H1 (cell line): ENCODE results near the gene KANSL1. TPM values are rescaled to one million over a fixed set of nuclear protein-coding genes. Genes with fewer than 3 reads are reported as not detected.

Source experiments
- BACH1 ChIP-seq: IDR thresholded peaks from 2 replicates; pipeline ENCODE4 v1.6.1; 2012; ENCODE audit warnings: low read length, improper control_type of control experiment
- CBX8 ChIP-seq: fragments of 300-800, 300-1000 bp; sonication (generic); IDR thresholded peaks from 2 replicates; pipeline ENCODE4 v1.7.1; 2016; ENCODE audit warnings: low read depth, low read length, borderline replicate concordance
- EZH2 ChIP-seq: fragments of 200-600 bp; sonication (generic); IDR thresholded peaks from 2 replicates; pipeline ENCODE4 v1.7.1; 2012; ENCODE audit warnings: low read depth, mild to moderate bottlenecking, moderate library complexity, low read length, inconsistent platforms; ENCODE audit not compliant: severe bottlenecking
- ZNF274 ChIP-seq: IDR thresholded peaks from 2 replicates; pipeline ENCODE4 v1.7.0; 2012; ENCODE audit warnings: low read length, borderline replicate concordance; ENCODE audit errors: extremely low read depth
- polyA plus RNA-seq, 7 experiments: library from polyadenylated mRNA; depleted of rRNA in 3 of 7; stranded (reverse) in 5 of 7; unstranded in 2 of 7; fragments of >200 nt in 5 of 7; fragments of 200-250 nt in 2 of 7; gene quantifications; 1 replicate in 5 of 7; 2 replicates in 1 of 7; 4 replicates in 1 of 7; pipeline versions ENCODE4 v1.2.1 to v1.2.3, GENCODE V29; 2011 to 2013; ENCODE audit warnings: missing spikeins in 2 of 7, mixed read lengths in 2 of 7
- total RNA-seq: library from RNA; stranded (reverse); fragmentation: NEBNext Ultra II Directional; extraction: Animal tissue kit (Norgen Biotek cat#: 25700); gene quantifications from 2 replicates; pipeline ENCODE4 v1.2.1, GENCODE V29; 2021
- TF ChIP-seq, protein P1 (sequence below): fragments of 300-600 bp; sonication (generic); IDR thresholded peaks from 2 replicates; pipeline ENCODE4 v1.7.1; 2012; ENCODE audit warnings: low read length, moderate library complexity, mild to moderate bottlenecking, inconsistent platforms; ENCODE audit not compliant: insufficient replicate concordance

Gene KANSL1
- total and polyA plus RNA-seq, 2 of the 8 experiments (the other 6 are each of a cell fraction or from before 2014, with no cell fraction given), result 34.0 to 128 TPM

DNA sequence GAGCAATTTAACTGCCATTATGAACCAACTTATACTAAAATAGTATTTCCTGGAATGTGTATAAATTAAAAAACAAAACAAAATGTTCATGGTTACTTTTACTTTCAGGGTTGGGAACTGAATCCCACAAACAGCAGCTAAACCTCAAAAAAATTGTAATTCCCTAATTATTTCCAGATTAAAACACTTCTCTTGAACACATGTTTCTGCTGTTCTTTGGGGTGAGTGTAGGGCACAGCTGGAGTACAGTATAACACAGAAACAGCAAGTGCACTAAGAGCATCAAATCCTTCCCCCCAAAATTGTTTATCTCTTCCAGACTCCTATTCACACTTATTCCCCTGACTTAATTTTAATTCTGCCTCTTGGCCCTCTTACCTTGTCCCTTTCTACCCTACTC lies 56.4 kb downstream of the KANSL1 start (continued):
- TF ChIP-seq, protein P1, sequence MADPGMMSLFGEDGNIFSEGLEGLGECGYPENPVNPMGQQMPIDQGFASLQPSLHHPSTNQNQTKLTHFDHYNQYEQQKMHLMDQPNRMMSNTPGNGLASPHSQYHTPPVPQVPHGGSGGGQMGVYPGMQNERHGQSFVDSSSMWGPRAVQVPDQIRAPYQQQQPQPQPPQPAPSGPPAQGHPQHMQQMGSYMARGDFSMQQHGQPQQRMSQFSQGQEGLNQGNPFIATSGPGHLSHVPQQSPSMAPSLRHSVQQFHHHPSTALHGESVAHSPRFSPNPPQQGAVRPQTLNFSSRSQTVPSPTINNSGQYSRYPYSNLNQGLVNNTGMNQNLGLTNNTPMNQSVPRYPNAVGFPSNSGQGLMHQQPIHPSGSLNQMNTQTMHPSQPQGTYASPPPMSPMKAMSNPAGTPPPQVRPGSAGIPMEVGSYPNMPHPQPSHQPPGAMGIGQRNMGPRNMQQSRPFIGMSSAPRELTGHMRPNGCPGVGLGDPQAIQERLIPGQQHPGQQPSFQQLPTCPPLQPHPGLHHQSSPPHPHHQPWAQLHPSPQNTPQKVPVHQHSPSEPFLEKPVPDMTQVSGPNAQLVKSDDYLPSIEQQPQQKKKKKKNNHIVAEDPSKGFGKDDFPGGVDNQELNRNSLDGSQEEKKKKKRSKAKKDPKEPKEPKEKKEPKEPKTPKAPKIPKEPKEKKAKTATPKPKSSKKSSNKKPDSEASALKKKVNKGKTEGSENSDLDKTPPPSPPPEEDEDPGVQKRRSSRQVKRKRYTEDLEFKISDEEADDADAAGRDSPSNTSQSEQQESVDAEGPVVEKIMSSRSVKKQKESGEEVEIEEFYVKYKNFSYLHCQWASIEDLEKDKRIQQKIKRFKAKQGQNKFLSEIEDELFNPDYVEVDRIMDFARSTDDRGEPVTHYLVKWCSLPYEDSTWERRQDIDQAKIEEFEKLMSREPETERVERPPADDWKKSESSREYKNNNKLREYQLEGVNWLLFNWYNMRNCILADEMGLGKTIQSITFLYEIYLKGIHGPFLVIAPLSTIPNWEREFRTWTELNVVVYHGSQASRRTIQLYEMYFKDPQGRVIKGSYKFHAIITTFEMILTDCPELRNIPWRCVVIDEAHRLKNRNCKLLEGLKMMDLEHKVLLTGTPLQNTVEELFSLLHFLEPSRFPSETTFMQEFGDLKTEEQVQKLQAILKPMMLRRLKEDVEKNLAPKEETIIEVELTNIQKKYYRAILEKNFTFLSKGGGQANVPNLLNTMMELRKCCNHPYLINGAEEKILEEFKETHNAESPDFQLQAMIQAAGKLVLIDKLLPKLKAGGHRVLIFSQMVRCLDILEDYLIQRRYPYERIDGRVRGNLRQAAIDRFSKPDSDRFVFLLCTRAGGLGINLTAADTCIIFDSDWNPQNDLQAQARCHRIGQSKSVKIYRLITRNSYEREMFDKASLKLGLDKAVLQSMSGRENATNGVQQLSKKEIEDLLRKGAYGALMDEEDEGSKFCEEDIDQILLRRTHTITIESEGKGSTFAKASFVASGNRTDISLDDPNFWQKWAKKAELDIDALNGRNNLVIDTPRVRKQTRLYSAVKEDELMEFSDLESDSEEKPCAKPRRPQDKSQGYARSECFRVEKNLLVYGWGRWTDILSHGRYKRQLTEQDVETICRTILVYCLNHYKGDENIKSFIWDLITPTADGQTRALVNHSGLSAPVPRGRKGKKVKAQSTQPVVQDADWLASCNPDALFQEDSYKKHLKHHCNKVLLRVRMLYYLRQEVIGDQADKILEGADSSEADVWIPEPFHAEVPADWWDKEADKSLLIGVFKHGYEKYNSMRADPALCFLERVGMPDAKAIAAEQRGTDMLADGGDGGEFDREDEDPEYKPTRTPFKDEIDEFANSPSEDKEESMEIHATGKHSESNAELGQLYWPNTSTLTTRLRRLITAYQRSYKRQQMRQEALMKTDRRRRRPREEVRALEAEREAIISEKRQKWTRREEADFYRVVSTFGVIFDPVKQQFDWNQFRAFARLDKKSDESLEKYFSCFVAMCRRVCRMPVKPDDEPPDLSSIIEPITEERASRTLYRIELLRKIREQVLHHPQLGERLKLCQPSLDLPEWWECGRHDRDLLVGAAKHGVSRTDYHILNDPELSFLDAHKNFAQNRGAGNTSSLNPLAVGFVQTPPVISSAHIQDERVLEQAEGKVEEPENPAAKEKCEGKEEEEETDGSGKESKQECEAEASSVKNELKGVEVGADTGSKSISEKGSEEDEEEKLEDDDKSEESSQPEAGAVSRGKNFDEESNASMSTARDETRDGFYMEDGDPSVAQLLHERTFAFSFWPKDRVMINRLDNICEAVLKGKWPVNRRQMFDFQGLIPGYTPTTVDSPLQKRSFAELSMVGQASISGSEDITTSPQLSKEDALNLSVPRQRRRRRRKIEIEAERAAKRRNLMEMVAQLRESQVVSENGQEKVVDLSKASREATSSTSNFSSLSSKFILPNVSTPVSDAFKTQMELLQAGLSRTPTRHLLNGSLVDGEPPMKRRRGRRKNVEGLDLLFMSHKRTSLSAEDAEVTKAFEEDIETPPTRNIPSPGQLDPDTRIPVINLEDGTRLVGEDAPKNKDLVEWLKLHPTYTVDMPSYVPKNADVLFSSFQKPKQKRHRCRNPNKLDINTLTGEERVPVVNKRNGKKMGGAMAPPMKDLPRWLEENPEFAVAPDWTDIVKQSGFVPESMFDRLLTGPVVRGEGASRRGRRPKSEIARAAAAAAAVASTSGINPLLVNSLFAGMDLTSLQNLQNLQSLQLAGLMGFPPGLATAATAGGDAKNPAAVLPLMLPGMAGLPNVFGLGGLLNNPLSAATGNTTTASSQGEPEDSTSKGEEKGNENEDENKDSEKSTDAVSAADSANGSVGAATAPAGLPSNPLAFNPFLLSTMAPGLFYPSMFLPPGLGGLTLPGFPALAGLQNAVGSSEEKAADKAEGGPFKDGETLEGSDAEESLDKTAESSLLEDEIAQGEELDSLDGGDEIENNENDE, result no peak
- TF ChIP-seq CBX8 (no peak), ZNF274 (no peak), EZH2 (no peak), BACH1 (no peak)
- TF ChIP-seq, all 59 proteins: peak for 0
